ENCODE results near the gene ADGRG3. TPM values are rescaled to one million over a fixed set of nuclear protein-coding genes. Genes with fewer than 3 reads are reported as not detected.

Gene ADGRG3
- total and polyA plus RNA-seq, 9 of the 15 experiments (the other 6 are each of a cell fraction or from before 2014, with no cell fraction given) = 0.09 to 0.52 (median 0.14) TPM; not detected in 3

DNA sequence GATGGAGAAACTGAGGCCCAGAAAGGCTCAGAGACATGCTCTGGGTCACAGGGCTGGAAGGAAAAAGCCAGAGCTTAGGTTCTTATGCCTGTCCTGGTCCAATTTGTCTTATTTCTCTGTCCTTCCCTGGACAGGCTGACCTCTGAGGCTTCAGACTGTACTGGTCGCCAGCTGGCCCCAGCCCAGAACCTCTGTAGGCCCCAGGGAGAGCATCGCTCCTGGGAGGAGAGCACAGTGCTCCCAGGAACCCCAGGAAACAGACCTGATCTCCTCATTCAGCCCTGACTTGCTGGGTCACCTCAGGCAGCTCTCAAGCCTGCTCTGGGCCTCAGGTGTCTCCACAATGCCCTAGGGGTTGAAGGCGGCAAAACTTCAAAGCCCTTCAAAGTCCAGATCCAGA is 31.4 kb downstream of the ADGRG3 start:
- H3K4me2 ChIP-seq (ENCODE audit: insufficient read depth, low read length) = no peak overlapping the region
- POLR2A ChIA-PET = interaction anchor here (3.3 kb wide), 1 partner anchor 9 kb away, joined by 15 read pairs; no protein-coding TSS in a partner anchor
- H3K9me3 ChIP-seq (replicated peaks; ENCODE audit: control insufficient read depth, insufficient read depth, low read depth, low read length) = 0 out of 2 replicates have a peak, but pooled peaks cover 2% of the 10 kb centered on the region
- ATAC-seq (no peak), DNase-seq (ENCODE audit: extremely low read depth in 1 of 4, low spot score in 3 of 4) (no peak), FAIRE-seq (no peak)
- no peak overlapping the region for H2AFZ ChIP-seq (ENCODE audit: low read depth, low read length)
- H3K4me3 ChIP-seq = no peak overlapping the region
- H4K20me1 ChIP-seq (replicated peaks; ENCODE audit: control insufficient read depth, insufficient read depth, low read length) = no peaks in the 10 kb centered on the region
- no peak overlapping the region for H3K27ac ChIP-seq (ENCODE audit: extremely low read depth, low read depth, low read length)
- intact Hi-C loops (cut with micrococcal nuclease) (no loop called here), in situ Hi-C loops (cut with MboI) (no loop called here)
- H3K36me3 ChIP-seq (ENCODE audit: control insufficient read depth, insufficient read depth, low read length) = no peaks in the 10 kb centered on the region
- no peaks in the 10 kb centered on the region for H3K79me2 ChIP-seq (ENCODE audit: control insufficient read depth, insufficient read depth, low read length)
- WGBS (ENCODE audit: insufficient coverage, low coverage, missing lambda C conversion rate) = 81% methylated on average over 3 of the region's 3 CpGs
- 0 out of 4 replicates have a peak overlapping the region, but pooled peaks of 1 of the 2 experiments have one; percentile 22 for H3K9ac ChIP-seq (ENCODE audit: insufficient read depth in 1 of 2, low read depth in 2 of 2, low read length in 2 of 2)
- H3K9me1 ChIP-seq (ENCODE audit: control insufficient read depth, insufficient read depth, low read length) = no peaks in the 10 kb centered on the region
- BruUV-seq (replicated peaks) = no TSS peak
- H3K4me1 ChIP-seq (replicated peaks in 1 of 2; ENCODE audit: control insufficient read depth in 2 of 2, insufficient read depth in 2 of 2, low read length in 2 of 2) = peaks cover 32 to 45% of the 10 kb centered on the region in 2 experiments
- H3K27me3 ChIP-seq (ENCODE audit: control insufficient read depth in 2 of 2, insufficient read depth in 2 of 2, low read length in 2 of 2) = no peaks in the 10 kb centered on the region
- CTCF ChIA-PET (ENCODE audit: low intra/inter-chr PET ratio) = no interaction called here
- TF ChIP-seq MTA2 (IDR thresholded peaks at IDR 0.05; ENCODE audit: low read depth) (no peak), COPS2 (conservative IDR thresholded peaks at IDR 0.05) (no peak), MCM3 (IDR thresholded peaks at IDR 0.05) (no peak), MXI1 (IDR thresholded peaks at IDR 0.05; ENCODE audit: low read depth, low read length) (no peak), ZNF143 (CRISPR knock-in tag; IDR thresholded peaks at IDR 0.05) (no peak), RFX5 (IDR thresholded peaks at IDR 0.05; ENCODE audit: low read depth, low read length) (no peak), ZNF174 (CRISPR knock-in tag; IDR thresholded peaks at IDR 0.05) (no peak), HEY1 (CRISPR knock-in tag; IDR thresholded peaks at IDR 0.05; ENCODE audit: borderline replicate concordance) (no peak), TBP (optimal IDR thresholded peaks at IDR 0.05; ENCODE audit: low read depth, low read length) (no peak)
- TF ChIP-seq, protein P1, sequence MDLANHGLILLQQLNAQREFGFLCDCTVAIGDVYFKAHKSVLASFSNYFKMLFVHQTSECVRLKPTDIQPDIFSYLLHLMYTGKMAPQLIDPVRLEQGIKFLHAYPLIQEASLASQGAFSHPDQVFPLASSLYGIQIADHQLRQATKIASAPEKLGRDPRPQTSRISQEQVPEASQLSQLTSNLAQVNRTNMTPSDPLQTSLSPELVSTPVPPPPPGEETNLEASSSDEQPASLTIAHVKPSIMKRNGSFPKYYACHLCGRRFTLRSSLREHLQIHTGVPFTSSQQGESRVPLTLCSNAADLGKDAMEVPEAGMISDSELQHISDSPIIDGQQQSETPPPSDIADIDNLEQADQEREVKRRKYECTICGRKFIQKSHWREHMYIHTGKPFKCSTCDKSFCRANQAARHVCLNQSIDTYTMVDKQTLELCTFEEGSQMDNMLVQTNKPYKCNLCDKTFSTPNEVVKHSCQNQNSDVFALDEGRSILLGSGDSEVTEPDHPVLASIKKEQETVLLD (IDR thresholded peaks at IDR 0.05) = no peak
- TF ChIP-seq, protein P2, sequence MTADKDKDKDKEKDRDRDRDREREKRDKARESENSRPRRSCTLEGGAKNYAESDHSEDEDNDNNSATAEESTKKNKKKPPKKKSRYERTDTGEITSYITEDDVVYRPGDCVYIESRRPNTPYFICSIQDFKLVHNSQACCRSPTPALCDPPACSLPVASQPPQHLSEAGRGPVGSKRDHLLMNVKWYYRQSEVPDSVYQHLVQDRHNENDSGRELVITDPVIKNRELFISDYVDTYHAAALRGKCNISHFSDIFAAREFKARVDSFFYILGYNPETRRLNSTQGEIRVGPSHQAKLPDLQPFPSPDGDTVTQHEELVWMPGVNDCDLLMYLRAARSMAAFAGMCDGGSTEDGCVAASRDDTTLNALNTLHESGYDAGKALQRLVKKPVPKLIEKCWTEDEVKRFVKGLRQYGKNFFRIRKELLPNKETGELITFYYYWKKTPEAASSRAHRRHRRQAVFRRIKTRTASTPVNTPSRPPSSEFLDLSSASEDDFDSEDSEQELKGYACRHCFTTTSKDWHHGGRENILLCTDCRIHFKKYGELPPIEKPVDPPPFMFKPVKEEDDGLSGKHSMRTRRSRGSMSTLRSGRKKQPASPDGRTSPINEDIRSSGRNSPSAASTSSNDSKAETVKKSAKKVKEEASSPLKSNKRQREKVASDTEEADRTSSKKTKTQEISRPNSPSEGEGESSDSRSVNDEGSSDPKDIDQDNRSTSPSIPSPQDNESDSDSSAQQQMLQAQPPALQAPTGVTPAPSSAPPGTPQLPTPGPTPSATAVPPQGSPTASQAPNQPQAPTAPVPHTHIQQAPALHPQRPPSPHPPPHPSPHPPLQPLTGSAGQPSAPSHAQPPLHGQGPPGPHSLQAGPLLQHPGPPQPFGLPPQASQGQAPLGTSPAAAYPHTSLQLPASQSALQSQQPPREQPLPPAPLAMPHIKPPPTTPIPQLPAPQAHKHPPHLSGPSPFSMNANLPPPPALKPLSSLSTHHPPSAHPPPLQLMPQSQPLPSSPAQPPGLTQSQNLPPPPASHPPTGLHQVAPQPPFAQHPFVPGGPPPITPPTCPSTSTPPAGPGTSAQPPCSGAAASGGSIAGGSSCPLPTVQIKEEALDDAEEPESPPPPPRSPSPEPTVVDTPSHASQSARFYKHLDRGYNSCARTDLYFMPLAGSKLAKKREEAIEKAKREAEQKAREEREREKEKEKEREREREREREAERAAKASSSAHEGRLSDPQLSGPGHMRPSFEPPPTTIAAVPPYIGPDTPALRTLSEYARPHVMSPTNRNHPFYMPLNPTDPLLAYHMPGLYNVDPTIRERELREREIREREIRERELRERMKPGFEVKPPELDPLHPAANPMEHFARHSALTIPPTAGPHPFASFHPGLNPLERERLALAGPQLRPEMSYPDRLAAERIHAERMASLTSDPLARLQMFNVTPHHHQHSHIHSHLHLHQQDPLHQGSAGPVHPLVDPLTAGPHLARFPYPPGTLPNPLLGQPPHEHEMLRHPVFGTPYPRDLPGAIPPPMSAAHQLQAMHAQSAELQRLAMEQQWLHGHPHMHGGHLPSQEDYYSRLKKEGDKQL (CRISPR knock-in tag; IDR thresholded peaks at IDR 0.05; ENCODE audit: borderline replicate concordance) = no peak
- TF ChIP-seq, protein P3, sequence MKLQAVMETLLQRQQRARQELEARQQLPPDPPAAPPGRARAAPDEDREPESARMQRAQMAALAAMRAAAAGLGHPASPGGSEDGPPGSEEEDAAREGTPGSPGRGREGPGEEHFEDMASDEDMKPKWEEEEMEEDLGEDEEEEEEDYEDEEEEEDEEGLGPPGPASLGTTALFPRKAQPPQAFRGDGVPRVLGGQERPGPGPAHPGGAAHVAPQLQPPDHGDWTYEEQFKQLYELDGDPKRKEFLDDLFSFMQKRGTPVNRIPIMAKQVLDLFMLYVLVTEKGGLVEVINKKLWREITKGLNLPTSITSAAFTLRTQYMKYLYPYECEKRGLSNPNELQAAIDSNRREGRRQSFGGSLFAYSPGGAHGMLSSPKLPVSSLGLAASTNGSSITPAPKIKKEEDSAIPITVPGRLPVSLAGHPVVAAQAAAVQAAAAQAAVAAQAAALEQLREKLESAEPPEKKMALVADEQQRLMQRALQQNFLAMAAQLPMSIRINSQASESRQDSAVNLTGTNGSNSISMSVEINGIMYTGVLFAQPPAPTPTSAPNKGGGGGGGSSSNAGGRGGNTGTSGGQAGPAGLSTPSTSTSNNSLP (IDR thresholded peaks at IDR 0.05; ENCODE audit: borderline replicate concordance, low read depth, low read length) = no peak
